RKO (cell line): Measurements from ENCODE around the gene DIAPH2.
A peak's percentile ranks its signal among the peaks of the same experiment; 100 is the strongest.
"Not testable (repeated sequence)": the region's sequence is repeated elsewhere in the genome, so short reads cannot be mapped to it uniquely, and the experiment has no call there.

Experiments
- DNase-seq: peaks from one replicate; pipeline ENCODE4 v3.0.0-alpha.2; 2016; ENCODE audit warnings: low spot score

The DIAPH2 gene

GRCh38 chrX:96684339-96685209 is at the start of gene DIAPH2:
Gene DIAPH2 (plus strand): TSS chrX:96684842.
- peak; percentile 89 for DNase-seq

DNA sequence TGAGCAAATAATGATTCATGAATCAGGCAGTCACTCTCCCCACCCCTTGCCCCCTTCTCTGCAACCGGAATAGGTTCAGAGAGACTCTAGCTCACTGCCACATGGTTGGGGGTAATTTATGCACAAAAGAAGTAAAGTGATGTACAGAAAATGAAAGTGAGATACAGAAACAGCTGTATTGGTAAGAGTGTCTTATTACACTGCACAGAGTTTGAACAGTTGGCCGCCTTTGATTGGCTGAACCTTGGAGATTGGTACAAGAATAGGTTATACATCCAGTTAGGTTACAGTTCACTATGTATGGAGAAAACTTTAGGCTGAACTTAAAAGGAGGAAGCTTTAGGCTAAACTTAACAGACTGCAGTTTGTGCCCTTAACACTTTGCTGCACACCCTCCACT is 34.6 kb upstream of the DIAPH2 start:
- DNase-seq = no peak

DNA sequence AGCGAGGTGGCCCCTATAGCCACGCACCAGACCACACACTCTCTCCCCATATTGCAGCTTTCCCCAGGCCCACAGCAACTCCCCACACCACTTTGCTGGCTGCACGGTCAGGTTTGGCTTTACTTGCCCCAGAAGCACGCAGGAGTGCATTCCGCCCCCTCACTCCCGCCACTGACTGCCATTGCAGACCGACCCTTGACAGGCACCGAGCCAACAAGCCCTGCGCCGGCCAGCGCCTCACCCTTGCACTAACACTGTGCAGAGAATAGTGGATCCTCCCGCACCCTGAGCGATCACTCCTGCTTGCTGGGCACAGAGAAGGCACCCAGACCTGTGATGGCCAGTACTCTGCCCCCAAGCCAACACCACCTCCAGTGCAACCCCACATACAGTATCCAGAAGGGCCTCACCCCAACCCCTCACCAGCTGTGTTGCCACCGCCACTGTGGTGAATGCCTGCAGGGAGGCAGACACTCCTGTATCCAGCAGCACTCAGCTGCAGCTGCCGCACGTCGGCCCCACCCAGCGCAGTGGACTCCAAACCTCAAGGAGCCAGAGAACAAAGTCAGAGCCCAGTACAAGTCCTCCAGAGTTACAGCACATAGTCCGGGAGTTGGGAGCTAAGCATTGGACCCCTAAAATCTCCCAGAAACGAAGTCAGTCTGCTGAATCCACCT is 28.6 kb upstream of the DIAPH2 start:
- DNase-seq = no peak

GRCh38 chrX:96682516-96682915 is 2.1 kb upstream of the DIAPH2 start:
- no peak for DNase-seq

DNA sequence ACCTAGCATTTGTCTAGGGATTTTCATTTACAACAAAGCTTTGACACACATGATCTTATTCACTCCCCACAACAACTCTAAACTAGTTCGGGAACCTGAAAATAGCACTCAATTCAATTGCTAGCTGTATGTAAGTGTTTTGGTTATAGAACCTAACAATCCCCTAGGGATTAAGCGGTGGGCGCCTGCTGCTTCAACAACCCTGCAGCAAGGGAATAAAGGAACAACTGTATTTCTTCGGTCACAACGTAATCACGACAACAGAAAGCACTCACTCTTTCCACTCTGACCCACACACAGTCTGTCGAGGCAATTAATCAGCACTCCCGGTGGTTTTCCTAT is 674 bp upstream of the DIAPH2 start:
- no peak for DNase-seq

GRCh38 chrX:96685210-96686099 is 813 bp downstream of the DIAPH2 start:
- DNase-seq = peak; percentile 87

DNA sequence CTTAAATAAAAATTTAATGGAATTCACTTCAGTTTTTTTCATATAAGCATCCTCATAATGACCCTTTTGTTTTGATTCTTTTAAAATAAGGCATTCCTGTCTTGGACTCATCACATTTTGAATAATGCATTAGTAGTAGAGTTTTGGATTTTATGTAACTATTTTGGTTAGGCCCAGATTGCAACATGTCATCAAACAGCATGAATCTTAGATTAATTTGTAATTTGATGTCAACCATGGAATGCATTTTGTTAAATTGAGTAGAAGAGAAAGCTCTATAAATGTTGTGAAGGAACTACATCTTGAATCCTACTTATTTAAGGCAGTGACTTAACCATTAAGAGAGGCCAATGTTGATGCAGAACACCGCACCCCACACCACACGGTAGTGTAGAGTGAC is 3.1 kb downstream of the DIAPH2 start:
- DNase-seq = no peak

GRCh38 chrX:96688789-96689188 is 4.1 kb downstream of the DIAPH2 start:
- no peak for DNase-seq

DNA sequence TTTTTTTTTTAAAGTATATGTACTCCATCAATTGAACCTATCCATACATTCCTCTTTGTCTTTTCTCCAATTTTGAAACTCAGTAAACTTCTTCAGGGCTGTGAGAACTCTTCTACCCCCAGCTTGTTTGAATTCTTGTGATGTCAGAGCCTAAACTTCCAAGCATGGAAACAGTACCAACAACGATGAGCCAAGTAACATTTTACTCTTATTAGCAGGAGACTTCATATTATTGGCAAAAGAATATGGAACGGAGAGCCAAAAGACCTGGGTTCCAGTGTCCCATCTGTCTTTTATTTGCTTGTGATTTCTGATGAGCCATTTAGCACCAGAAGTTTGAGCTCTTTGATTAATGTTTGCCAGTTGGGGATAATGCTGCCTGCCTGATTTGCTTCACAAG is 5.3 kb downstream of the DIAPH2 start:
- no peak for DNase-seq

DNA sequence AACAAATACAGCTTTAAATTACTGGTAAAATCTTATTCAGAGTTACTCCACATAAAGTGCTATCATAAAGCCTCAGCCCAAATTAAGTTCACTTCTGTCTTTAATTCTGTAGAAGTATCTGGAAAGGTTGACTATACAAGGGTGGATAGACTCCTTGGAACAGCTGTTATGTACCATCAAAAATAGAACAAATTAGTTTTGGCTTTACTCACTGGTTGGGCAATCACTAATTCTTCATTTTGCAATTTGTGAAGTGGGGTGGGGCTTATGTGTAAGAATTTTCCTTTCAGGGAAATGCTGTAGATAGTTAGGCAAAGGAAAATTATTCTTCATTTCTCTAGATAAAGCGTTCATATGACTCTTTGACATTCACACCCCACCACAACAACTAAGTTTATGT is 7.8 kb downstream of the DIAPH2 start:
- no peak for DNase-seq

GRCh38 chrX:96692890-96693289 is 8.2 kb downstream of the DIAPH2 start:
- no peak for DNase-seq

GRCh38 chrX:96693407-96693806 is 8.8 kb downstream of the DIAPH2 start:
- DNase-seq = no peak

GRCh38 chrX:96696462-96696861 is 11.8 kb downstream of the DIAPH2 start:
- no peak for DNase-seq

DNA sequence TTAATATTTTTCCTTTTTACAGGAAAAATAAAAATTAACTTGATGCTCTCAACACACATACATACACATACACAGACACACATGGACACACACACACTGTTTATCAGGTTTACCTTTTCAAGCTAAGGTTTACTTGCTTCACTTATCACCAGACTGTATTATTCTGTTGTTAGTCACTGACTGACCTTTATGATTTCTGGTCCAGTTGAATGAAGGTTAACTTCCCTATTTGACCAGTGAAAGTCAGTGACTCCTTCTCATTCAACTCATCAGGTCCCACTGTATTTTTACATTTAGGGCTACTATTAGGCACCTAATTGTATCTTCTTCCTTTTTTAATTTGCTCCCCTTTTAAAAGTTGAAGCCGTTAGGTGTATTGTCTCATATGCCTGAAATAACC is 16.0 kb downstream of the DIAPH2 start:
- DNase-seq = no peak

GRCh38 chrX:96703379-96703778 is 18.7 kb downstream of the DIAPH2 start:
- no peak for DNase-seq

- DNase-seq = no peak
These were observed 19.2 kb downstream of the DIAPH2 start for GRCh38 chrX:96703816-96704215.

- DNase-seq = no peak
These were observed 20.0 kb downstream of the DIAPH2 start for GRCh38 chrX:96704629-96705028.

- no peak for DNase-seq
These were observed 21.3 kb downstream of the DIAPH2 start for GRCh38 chrX:96705905-96706304.

- no peak for DNase-seq
These were observed 23.2 kb downstream of the DIAPH2 start for GRCh38 chrX:96707804-96708203.

DNA sequence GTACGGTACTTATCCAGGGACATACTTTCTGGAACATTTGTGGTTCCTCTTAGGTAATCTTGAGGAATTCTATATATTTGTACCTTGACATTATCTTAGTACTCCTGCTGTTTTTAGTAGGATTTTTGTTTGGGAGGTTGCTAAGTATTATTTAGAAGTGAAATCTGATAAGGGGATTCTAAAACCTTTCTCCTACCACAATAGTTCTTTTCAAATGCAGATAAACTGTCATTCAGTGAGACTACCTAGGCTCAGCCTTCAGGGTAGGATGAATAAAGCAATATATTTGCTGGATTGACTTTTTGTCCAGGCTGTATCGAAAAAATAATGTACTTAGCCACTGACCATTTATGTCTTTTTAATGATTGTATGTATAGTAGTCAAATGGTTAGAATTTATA is 25.4 kb downstream of the DIAPH2 start:
- no peak for DNase-seq

DNA sequence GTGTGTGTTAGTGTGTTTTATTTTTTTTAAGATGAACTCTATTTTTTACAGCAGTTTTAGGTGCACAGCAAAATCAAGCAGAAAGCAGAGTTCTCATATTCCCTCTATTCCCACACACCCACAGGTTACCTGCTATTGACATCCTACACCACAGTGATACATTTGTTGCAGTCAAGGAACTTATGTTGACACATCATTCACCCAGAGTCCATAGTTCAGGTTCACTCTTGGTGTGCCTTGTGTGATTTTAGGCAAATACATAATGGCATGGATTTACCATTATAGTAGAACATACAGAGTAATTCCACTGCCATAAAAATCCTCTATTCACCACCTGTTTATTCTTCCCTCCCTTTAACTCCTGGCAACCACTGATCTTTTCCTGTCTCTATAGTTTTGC is 28.7 kb downstream of the DIAPH2 start:
- DNase-seq = no peak

DNA sequence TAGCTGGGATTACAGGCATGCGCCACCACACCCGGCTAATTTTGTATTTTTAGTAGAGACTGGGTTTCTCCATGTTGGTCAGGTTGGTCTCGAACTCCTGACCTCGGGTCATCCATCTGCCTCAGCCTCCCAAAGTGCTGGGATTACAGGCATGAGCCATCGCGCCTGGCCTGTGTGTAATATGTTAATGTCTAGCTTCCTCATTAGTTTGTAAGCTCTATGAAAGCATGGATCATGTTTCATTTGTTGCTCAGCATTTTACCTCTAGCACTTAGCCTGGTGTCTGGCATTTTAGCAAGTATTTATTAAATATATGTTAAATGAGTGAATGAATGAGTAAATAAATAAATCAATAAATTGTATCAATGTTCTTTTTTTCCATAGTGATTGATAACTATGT is 29.8 kb downstream of the DIAPH2 start:
- not testable (repeated sequence) for DNase-seq

DNA sequence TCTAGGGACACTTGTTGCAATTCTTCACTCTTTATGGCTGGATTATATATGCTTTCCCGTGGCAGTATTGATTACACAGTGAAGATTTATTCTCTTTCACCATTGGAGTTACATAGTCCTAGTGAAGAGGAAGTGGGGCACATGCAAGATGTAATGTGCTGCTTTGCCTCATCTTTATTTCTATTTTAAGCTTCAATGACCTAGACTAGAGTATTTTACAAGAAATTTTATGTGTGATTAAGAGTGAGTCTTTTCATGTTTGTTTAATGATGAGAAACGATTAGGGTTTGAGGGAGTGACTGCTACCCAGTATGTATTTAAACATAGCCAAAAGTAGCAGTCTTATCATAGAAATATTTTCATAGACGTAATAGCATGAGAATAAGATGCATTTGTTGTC is 30.8 kb downstream of the DIAPH2 start:
- DNase-seq = no peak
